HepG2 (cell line): ENCODE data around the gene ARHGEF1. TPM values are rescaled to one million over a fixed set of nuclear protein-coding genes. Genes with fewer than 3 reads are reported as not detected.
A peak's percentile ranks its signal among the peaks of the same experiment; 100 is the strongest.

Experiments used
- HNRNPL ChIP-seq: fragments of 200-400 bp; formaldehyde crosslinking; IDR thresholded peaks from 2 replicates; pipeline ENCODE4 v1.6.1; 2017; ENCODE audit warnings: mild to moderate bottlenecking, low read depth, low read length
- KDM2A ChIP-seq: sonication (generic); formaldehyde crosslinking; IDR thresholded peaks from 2 replicates; pipeline ENCODE4 v1.4.0; 2020; ENCODE audit warnings: low read depth, missing genetic modification reagents, borderline replicate concordance
- MED13 ChIP-seq: sonication (generic); formaldehyde crosslinking; IDR thresholded peaks from 2 replicates; pipeline ENCODE4 v1.5.0; 2020; ENCODE audit warnings: missing genetic modification reagents
- PAF1 ChIP-seq: IDR thresholded peaks from 2 replicates; pipeline ENCODE4 v1.6.1; 2016; ENCODE audit warnings: missing genetic modification reagents, missing compliant biosample characterization
- POLR2G ChIP-seq: fragments of 200-400 bp; formaldehyde crosslinking; IDR thresholded peaks from 2 replicates; pipeline ENCODE4 v1.6.1; 2018; ENCODE audit warnings: mild to moderate bottlenecking, low read depth, low read length, moderate library complexity
- REPIN1 ChIP-seq: sonication (generic); formaldehyde crosslinking; IDR thresholded peaks from 2 replicates; pipeline ENCODE4 v1.8.0; 2022; ENCODE audit warnings: missing genetic modification reagents, low read depth, mild to moderate bottlenecking, borderline replicate concordance
- REST ChIP-seq, 2 experiments: IDR thresholded peaks; 2 replicates each; pipeline ENCODE4 v1.6.1; 2011 to 2012; ENCODE audit warnings: low read length in 2 of 2, borderline replicate concordance in 1 of 2, low read depth in 1 of 2, mild to moderate bottlenecking in 1 of 2, moderate library complexity in 1 of 2
- SRSF1 ChIP-seq: fragments of 200-400 bp; formaldehyde crosslinking; optimal IDR thresholded peaks from 2 replicates; pipeline ENCODE3; 2017; ENCODE audit warnings: mild to moderate bottlenecking, low read depth, low read length, moderate library complexity
- SSRP1 ChIP-seq: IDR thresholded peaks from 2 replicates; pipeline ENCODE4 v1.6.1; 2016; ENCODE audit warnings: control low read depth
- UBTF ChIP-seq: sonication (generic); formaldehyde crosslinking; IDR thresholded peaks from 2 replicates; pipeline ENCODE4 v1.4.0; 2020; ENCODE audit warnings: mild to moderate bottlenecking, missing genetic modification reagents
- ZBTB7A ChIP-seq: sonication (generic); formaldehyde crosslinking; IDR thresholded peaks from 2 replicates; pipeline ENCODE4 v1.8.0; 2022; ENCODE audit warnings: mild to moderate bottlenecking, missing genetic modification reagents
- ZNF280D ChIP-seq: sonication (generic); formaldehyde crosslinking; IDR thresholded peaks from 2 replicates; pipeline ENCODE4 v1.5.1; 2020; ENCODE audit warnings: mild to moderate bottlenecking, missing genetic modification reagents
- ZNF687 ChIP-seq: sonication (generic); formaldehyde crosslinking; IDR thresholded peaks from 2 replicates; pipeline ENCODE4 v1.5.1; 2020; ENCODE audit warnings: mild to moderate bottlenecking, missing genetic modification reagents, moderate library complexity
- ZNF720 ChIP-seq: sonication (generic); formaldehyde crosslinking; IDR thresholded peaks from 2 replicates; pipeline ENCODE4 v1.4.0; 2020; ENCODE audit warnings: missing genetic modification reagents
- ZSCAN20 ChIP-seq: sonication (generic); formaldehyde crosslinking; IDR thresholded peaks from 2 replicates; pipeline ENCODE4 v1.4.0; 2020; ENCODE audit warnings: missing genetic modification reagents, mild to moderate bottlenecking, borderline replicate concordance
- polyA plus RNA-seq, 8 experiments: library from polyadenylated mRNA; depleted of rRNA in 3 of 8; stranded (reverse) in 7 of 8; unstranded in 1 of 8; fragments of >200 nt; fragmentation: Illumina TruSeq in 4 of 8; extraction: Trizol in 4 of 8; gene quantifications; 2 replicates each; pipeline versions ENCODE4 v1.2.1 to v1.2.3, GENCODE V29; 2011 to 2016; ENCODE audit warnings: low read depth in 4 of 8, missing spikeins in 1 of 8, mixed read lengths in 1 of 8; ENCODE audit not compliant: insufficient read depth in 1 of 8
- total RNA-seq, 5 experiments: library from RNA; depleted of rRNA; stranded (reverse); fragments of >200 nt; fragmentation: Illumina TruSeq; extraction: Trizol; gene quantifications; 2 replicates each; pipeline ENCODE4 v1.2.3, GENCODE V29; 2016; ENCODE audit warnings: low read depth in 1 of 5

ARHGEF1 gene
- total and polyA plus RNA-seq, 2 of the 13 experiments (the other 11 are each of a cell fraction or from before 2014, with no cell fraction given) = 33.7 to 34.7 TPM

GRCh38 chr19:41871573-41872383 is 11.2 kb upstream of the ARHGEF1 start (continued):
- TF ChIP-seq REPIN1 (CRISPR knock-in tag) = 0 out of 2 replicates have a peak, but pooled peaks have one; percentile 42
- no peak for TF ChIP-seq MED13
- TF ChIP-seq KDM2A (CRISPR knock-in tag) = peak; percentile 71; the same call in 1 of the 2 replicates
- TF ChIP-seq ZSCAN20 (CRISPR knock-in tag) = no peak
- no peak for TF ChIP-seq ZBTB7A (CRISPR knock-in tag)
- TF ChIP-seq ZNF687 (CRISPR knock-in tag) = peak; percentile 46
- TF ChIP-seq SRSF1 = no peak
- peak; percentile 82 for TF ChIP-seq POLR2G
- TF ChIP-seq HNRNPL = 0 out of 2 replicates have a peak, but pooled peaks have one; percentile 5
- peak; percentile 94 for TF ChIP-seq SSRP1 (CRISPR knock-in tag)
- no peak for TF ChIP-seq ZNF720 (CRISPR knock-in tag)
- TF ChIP-seq REST (IDR thresholded peaks at IDR 0.05; ENCODE audit: borderline replicate concordance in 1 of 2, low read depth in 1 of 2, low read length in 2 of 2) = no peak
- no peak for TF ChIP-seq ZNF280D (CRISPR knock-in tag)
- no peak for TF ChIP-seq UBTF
- TF ChIP-seq PAF1 (CRISPR knock-in tag) = peak; percentile 88; the same call in 1 of the 2 replicates
